Breast epithelium (tissue), 4 donors: ENCODE data around the gene SIRT3. TPM values are rescaled to one million over a fixed set of nuclear protein-coding genes. Genes with fewer than 3 reads are reported as not detected.

Experiments
- DNase-seq, 2 donors: peaks; one replicate each; pipeline ENCODE4 v3.0.0-alpha.2; 2019; ENCODE audit warnings: low spot score in 2 of 2
- H3K27ac ChIP-seq, 2 donors: fragments of 200-600 bp; sonication (generic) in 1 of 2; one replicate each; pipeline ENCODE4 v1.5.1; 2016 to 2019; ENCODE audit warnings: mild to moderate bottlenecking in 1 of 2
- H3K27me3 ChIP-seq, 2 donors: fragments of 200-600 bp; sonication (generic) in 1 of 2; one replicate each; pipeline versions ENCODE4 v1.5.1 to v1.6.0; 2017 to 2019; ENCODE audit warnings: control low read depth in 1 of 2, mild to moderate bottlenecking in 1 of 2
- H3K36me3 ChIP-seq: fragments of 200-600 bp; one replicate; pipeline ENCODE4 v1.5.1; 2019
- H3K4me1 ChIP-seq, 2 donors: fragments of 200-600 bp; sonication (generic); one replicate each; pipeline ENCODE4 v1.5.1; 2016 to 2019; ENCODE audit warnings: control low read depth in 1 of 2
- H3K4me3 ChIP-seq, 3 donors: fragments of 200-600 bp; sonication (generic); 1 replicate in 2 of 3; 2 replicates in 1 of 3; pipeline ENCODE4 v1.5.1; 2016 to 2019; ENCODE audit warnings: mild to moderate bottlenecking in 3 of 3, moderate library complexity in 2 of 3
- H3K9me3 ChIP-seq, 2 donors: fragments of 200-600 bp; sonication (generic) in 1 of 2; one replicate each; pipeline ENCODE4 v1.5.1; 2016 to 2019; ENCODE audit warnings: control low read depth in 1 of 2
- CTCF ChIP-seq, 3 donors: fragments of 450-650 bp; IDR thresholded peaks; one replicate each; pipeline ENCODE4 v1.5.1; 2016 to 2017; ENCODE audit warnings: antibody characterized with exemption in 3 of 3, mild to moderate bottlenecking in 3 of 3, moderate library complexity in 3 of 3
- POLR2A ChIP-seq: fragments of 450-650 bp; IDR thresholded peaks from one replicate; pipeline ENCODE4 v1.6.1; 2016; ENCODE audit warnings: antibody characterized with exemption, mild to moderate bottlenecking, moderate library complexity
- POLR2AphosphoS5 ChIP-seq, 3 donors: sonication (generic); formaldehyde crosslinking; IDR thresholded peaks; one replicate each; pipeline ENCODE4 v1.6.1; 2017; ENCODE audit warnings: antibody characterized with exemption in 3 of 3
- intact Hi-C: fragments of 100-400 bp; cut with DNase I; formaldehyde crosslinking; loops from one replicate; pipeline ENCODE4 v1.15.1; 2023; ENCODE audit warnings: low total_unique reads
- total RNA-seq, 3 donors: library from RNA; depleted of rRNA; stranded (reverse); fragments of >200 nt; gene quantifications; one replicate each; pipeline ENCODE4 v1.1.0, GENCODE V29; 2016

The SIRT3 gene
- total RNA-seq: 10 to 100 TPM; 17.3 to 21.4 (median 19.3) TPM

- intact Hi-C loops: no loop called here
- no peaks in the 10 kb centered on the region for H3K27me3 ChIP-seq
- DNase-seq: peak; percentile 78 to 83
- peak within 1 kb of the TSS; percentile 81 to 99 (median 98) for H3K4me3 ChIP-seq
- H3K36me3 ChIP-seq: no peaks in the 10 kb centered on the region
- peak within 1 kb of the TSS; percentile 96 to 98 for H3K27ac ChIP-seq
- no peaks in the 10 kb centered on the region for H3K9me3 ChIP-seq
- no peak for TF ChIP-seq POLR2AphosphoS5 (IDR thresholded peaks at IDR 0.05)
- TF ChIP-seq CTCF (IDR thresholded peaks at IDR 0.05): peak in 2 of 3 donors; percentile 46 to 56
- peaks cover 3 to 16% of the 10 kb centered on the region in 2 donors for H3K4me1 ChIP-seq
Observed at GRCh38 chr11:235997-236773, at the start of gene SIRT3. Gene SIRT3 (minus strand): TSS chr11:236342. CDS start chr11:236328, 14 bp downstream.

- Histone ChIP-seq H3K4me1 (peaks cover 0 to 5% of the 10 kb centered on the region in 2 donors), H3K27me3 (peaks cover 12 to 38% of the 10 kb centered on the region in 2 donors), H3K9me3 (no peaks in the 10 kb centered on the region), H3K36me3 (no peaks in the 10 kb centered on the region), H3K27ac (no peak overlapping the region), H3K4me3 (no peak overlapping the region)
- TF ChIP-seq CTCF (IDR thresholded peaks at IDR 0.05) (no peak), POLR2A (no peak), POLR2AphosphoS5 (IDR thresholded peaks at IDR 0.05) (no peak)
- DNase-seq: no peak
- intact Hi-C loops: no loop called here
Observed at GRCh38 chr11:285894-286220, 49.7 kb upstream of the SIRT3 start.

- H3K27ac ChIP-seq: no peak overlapping the region
- peaks cover 0 to 5% of the 10 kb centered on the region in 2 donors for H3K4me1 ChIP-seq
- H3K36me3 ChIP-seq: no peaks in the 10 kb centered on the region
- TF ChIP-seq POLR2A: no peak
- TF ChIP-seq CTCF (IDR thresholded peaks at IDR 0.05): no peak
- TF ChIP-seq POLR2AphosphoS5 (IDR thresholded peaks at IDR 0.05): no peak
- peak in 1 of 2 donors; percentile 43 for DNase-seq
- H3K9me3 ChIP-seq: no peaks in the 10 kb centered on the region
- H3K4me3 ChIP-seq: no peak overlapping the region
- intact Hi-C loops: no loop called here
- peaks cover 12 to 44% of the 10 kb centered on the region in 2 donors for H3K27me3 ChIP-seq
Observed at GRCh38 chr11:285021-285893, 49.1 kb upstream of the SIRT3 start.

GRCh38 chr11:284105-285020, 48.2 kb upstream of the SIRT3 start:
- Histone ChIP-seq H3K9me3 (no peaks in the 10 kb centered on the region), H3K27me3 (peaks cover 18 to 53% of the 10 kb centered on the region in 2 donors), H3K36me3 (no peaks in the 10 kb centered on the region), H3K4me3 (no peak overlapping the region), H3K27ac (no peak overlapping the region), H3K4me1 (peaks cover 0 to 5% of the 10 kb centered on the region in 2 donors)
- TF ChIP-seq CTCF (IDR thresholded peaks at IDR 0.05) (no peak), POLR2AphosphoS5 (IDR thresholded peaks at IDR 0.05) (no peak), POLR2A (no peak)
- peak in 1 of 2 donors; percentile 48 for DNase-seq
- intact Hi-C loops: no loop called here
